Renal cortex interstitium (tissue), 11 donors: Measurements from ENCODE around the gene AHDC1. TPM values are rescaled to one million over a fixed set of nuclear protein-coding genes. Genes with fewer than 3 reads are reported as not detected.
"Not testable (repeated sequence)": the region's sequence is repeated elsewhere in the genome, so short reads cannot be mapped to it uniquely, and the experiment has no call there.

Experiments used
- DNase-seq, 11 donors: peaks; one replicate each; pipeline ENCODE4 v3.0.0-alpha.2; 2013; ENCODE audit warnings: low read depth in 9 of 11, low spot score in 4 of 11; ENCODE audit errors: extremely low read depth in 1 of 11
- polyA plus RNA-seq, 3 donors: library from polyadenylated mRNA; unstranded; fragments of 120-200 nt; gene quantifications; one replicate each; pipeline ENCODE4 v1.2.1, GENCODE V29; 2013; ENCODE audit not compliant: insufficient read length in 3 of 3

The AHDC1 gene
- polyA plus RNA-seq, 3 donors, result 34.6 to 50.9 (median 48.8) TPM

GRCh38 chr1:27635396-27636142 lies 31.6 kb upstream of the AHDC1 start:
- DNase-seq, result no peak

GRCh38 chr1:27634985-27635367 lies 31.0 kb upstream of the AHDC1 start, which contains the start of gene FGR:
Gene FGR (minus strand): TSS chr1:27635185. CDS start chr1:27623916, 11,269 bp downstream.
- DNase-seq, result no peak

GRCh38 chr1:27634177-27634984 lies 30.4 kb upstream of the AHDC1 start:
- DNase-seq, result peak in 1 of 11 donors; percentile 37

GRCh38 chr1:27633640-27634176 lies 29.8 kb upstream of the AHDC1 start:
- DNase-seq, result no peak

- DNase-seq, result no peak
Observed at GRCh38 chr1:27633298-27633610, 29.3 kb upstream of the AHDC1 start.

GRCh38 chr1:27632387-27633297 lies 28.7 kb upstream of the AHDC1 start:
- no peak for DNase-seq

DNA sequence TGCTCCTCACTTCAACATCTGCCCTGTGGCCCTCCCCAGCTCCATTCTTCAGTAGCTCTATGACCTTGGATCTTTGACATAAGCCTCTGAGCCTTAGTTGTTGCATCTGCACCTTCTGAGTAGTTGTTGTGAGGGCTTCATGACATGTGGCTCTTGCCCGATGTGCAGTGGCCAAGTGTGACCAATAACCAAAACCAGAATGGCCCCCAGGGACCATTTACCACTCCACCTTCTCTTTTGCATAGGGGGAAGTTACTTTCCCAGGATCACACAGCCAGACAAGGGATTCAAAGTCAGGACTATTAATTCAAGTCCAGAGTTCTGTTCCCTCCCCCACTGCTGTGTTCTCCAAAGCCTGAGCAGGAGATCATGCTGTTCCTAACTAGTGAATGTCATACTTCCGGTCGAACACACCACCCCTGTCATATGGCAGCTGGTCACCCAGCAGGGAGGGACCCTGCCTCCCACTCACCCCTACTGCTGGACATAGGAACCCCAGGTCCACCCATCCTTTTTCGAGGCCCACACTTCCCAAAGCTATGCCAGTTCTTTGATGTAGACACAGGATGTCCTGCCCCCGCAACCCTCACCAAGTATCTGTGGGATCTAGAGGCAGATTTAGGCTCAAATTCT lies 27.0 kb upstream of the AHDC1 start:
- DNase-seq, result no peak

DNA sequence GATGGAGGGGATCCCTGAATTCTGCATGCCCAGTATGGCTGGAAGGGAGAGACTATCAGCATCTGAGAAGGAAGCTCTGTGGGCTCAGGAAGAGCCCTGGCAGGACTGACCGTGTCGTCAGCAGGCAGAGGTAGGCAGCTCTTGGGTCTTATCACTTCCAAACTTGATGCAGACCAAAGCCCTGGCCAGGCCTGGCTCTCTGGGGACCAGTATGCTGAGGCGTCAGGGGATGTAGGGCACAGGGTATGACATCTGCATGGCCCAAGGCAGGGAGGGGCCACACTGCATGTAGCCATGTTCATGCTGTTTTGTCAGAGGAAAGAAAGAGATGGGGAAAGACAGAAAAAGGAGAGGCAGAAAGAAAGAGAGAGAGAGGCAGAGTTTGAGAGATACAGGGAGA lies 24.8 kb upstream of the AHDC1 start:
- DNase-seq, result no peak

DNA sequence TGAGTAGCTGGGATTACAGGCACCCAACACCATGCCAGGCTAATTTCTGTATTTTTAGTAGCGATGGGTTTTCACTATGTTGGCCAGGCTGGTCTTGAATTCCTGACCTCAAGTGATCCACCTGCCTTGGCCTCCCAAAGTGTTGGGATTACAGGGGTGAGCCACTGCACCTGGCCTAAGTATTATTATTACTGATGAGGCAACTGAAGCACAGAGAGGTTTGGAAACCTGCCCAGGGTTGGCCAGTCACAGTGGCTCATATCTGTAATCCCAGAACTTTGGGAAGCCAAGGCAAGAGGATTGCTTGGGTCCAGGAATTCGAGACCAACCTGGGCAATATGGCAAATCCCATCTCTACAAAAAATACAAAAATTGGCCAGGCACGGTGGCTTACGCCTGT lies 23.8 kb upstream of the AHDC1 start:
- not testable (repeated sequence) for DNase-seq

GRCh38 chr1:27627061-27627460 lies 23.1 kb upstream of the AHDC1 start:
- DNase-seq, result no peak

- DNase-seq, result no peak
Observed at GRCh38 chr1:27626031-27626935, 22.3 kb upstream of the AHDC1 start.

DNA sequence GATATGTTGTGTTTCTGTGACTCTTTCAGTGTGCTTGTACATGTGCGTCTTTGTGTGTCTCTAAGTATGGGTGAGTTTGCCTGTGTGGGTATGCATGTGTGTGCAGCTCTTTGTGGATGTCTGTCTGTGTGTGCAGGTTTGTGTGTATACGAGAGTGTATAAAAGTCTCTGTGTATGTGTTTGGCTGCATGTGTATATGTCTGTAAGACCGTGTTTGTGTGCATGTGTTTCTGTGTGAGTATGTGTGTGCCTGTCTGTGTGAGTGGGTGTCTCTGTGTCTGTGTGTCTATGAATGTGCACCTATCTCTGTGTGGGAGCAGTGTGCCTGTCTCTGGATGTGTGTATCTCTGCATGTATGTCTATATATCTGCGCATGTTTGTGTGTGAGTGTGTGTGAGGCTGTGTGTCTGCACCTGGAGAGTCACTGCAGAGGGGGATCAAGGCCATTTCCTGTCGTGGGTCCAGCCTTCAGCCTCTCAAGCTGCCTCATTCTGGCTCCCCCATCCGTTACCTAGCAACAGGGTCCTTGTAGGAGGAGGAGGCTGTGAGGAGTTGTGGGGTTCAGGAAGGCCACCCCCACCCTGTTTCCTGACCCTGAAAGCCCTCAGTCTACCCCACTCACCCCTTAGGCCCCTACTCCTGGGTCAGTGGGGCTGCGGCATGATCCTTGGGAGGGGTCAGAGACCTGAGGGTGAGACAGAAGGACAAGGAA lies 20.7 kb upstream of the AHDC1 start:
- DNase-seq, result no peak

- no peak for DNase-seq
Observed at GRCh38 chr1:27623327-27624212, 19.6 kb upstream of the AHDC1 start.

- no peak for DNase-seq
Observed at GRCh38 chr1:27622828-27623227, 18.9 kb upstream of the AHDC1 start.

DNA sequence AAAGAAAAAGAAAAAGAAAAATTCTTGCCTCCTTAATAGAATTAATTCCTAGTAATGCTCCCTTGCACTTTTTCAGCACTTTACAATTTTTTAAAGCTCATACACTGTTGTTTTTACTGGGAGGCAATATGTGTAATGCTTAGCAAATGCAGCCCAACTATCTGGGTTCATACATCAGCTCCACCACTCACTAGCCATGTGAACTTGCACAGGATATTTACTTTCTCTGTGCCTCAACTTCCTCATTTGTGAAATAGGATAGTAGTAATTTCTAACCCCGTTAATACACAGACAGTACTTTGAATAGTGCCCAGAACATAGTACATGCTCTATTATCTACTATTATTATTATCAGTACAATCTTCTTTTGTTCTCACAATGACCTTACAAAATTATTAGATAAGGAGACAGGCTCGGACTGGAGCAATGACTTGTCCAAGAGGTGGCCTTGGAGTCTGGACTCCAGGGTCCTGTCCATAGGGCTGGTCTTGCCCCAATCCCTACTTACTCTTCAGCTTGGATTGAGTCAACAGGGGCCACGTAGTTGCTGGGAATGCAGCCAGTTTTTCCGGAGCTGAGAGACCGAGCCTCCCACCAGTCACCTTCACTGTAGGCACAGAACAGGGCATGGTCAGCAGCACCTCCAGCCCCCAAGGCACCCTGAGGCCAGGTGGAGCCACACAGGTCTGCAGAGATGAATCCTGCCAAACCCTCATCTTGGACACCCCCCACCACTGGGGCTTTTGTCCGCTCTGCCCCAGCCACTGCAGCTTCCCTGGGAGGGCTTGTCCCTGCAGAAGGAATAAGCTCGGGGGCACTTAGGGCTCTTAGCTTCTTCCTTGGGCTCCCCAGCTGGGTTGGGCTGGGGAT lies 17.3 kb upstream of the AHDC1 start:
- no peak for DNase-seq
